NCI-H510A treated with DMSO at 0.1 percent for 48 hours (cell line): ENCODE results near the gene CACNA1C.
"Not testable (repeated sequence)": the region's sequence is repeated elsewhere in the genome, so short reads cannot be mapped to it uniquely, and the experiment has no call there.

Source experiments
- DNase-seq: peaks from one replicate; lab custom pipeline; 2025; lab: John Stamatoyannopoulos, UW

CACNA1C gene

DNA sequence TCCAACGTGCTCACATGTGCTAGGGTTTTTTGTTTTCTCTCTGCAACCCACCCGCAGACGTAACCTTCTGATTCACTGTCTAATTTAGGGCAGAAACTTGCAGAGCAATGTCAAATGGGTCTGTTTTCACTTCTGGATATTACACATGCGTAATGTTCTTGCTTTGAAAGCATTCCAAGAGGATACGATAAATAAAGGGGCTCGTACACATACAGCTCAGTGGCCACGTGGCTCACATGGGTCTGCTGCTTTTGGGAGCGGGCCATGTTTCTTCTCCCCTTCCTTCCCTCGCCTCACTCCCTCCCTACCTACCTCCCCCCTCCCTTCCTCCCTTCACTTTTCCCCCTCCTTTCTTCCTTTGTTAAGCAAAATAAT, 23.4 kb downstream of the CACNA1C start:
- no peak for DNase-seq

DNA sequence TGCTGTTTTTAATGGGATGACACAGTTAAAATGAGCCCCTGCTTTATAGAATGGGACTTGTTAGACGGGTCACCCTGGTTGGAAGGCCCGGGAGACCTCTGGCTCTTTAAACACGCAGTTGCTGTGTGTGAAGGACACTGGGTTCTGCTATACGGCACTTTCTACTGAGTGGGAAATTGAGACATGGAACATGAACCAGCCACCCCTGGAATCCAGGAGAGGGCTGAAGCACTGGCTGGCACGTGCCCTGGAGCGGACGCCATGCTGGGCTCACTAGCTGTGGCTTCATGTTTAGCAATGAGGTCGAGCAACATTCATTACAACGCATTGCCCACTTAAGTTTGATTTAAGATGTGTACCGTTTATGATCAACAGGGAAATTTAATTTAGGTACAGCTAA, 23.9 kb downstream of the CACNA1C start:
- DNase-seq = no peak

DNA sequence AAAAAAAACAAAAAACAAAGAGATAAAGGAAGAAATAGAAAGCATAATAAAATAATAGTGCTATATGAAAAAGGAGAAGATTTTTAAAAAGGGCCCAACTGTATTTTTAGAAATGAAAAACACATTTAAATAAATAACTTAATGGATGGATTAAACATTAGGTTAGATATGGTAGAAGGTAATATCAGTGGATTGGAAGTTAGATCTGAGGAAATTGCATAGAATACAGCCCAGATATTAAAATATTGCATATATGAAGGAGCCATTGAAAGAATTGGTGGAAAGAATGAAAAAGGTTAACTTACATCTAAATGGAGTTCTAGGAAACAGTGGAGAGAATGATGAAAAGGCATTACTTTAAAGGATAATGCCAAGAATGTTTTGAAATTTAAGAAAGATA, 27.8 kb downstream of the CACNA1C start:
- DNase-seq = no peak

DNA sequence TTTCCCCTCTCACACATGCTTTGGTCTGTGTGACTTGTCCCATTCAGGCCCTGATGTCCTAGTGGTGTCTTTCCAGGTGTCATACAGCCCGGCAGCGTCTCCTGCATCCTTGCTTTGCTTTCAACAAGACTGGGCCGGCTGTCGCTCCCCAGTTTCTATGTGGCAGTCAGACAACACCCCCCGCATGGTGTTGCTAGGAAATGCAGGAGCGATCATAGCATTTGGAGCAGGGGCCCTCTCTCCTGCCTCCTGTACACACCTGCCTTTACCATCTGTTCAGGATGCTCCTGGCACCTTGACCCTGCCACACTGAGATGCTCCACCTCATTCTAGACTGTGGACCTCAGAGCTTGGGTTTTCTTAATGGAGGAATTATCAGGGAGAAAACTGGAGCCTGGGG, 29.5 kb downstream of the CACNA1C start:
- no peak for DNase-seq

DNA sequence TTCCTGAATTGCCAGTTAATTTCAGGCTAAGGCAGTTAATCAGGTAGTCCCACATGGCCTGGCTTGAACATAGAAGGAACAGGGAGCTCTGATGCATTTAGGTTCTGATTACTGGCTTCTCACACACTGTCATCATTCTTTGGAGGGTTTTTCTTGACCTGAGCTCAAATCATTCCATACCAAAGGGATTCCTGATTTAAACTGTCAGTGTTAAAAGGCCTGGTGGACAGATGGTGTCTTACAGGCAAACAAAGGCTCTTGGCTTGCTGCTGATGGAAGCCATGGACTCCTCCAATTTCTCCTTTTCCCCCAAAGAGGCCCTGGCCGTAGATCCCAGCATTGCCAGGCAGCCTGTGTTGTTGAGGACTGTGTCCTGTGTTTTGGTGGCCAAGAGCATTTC, 30.2 kb downstream of the CACNA1C start:
- no peak for DNase-seq

DNA sequence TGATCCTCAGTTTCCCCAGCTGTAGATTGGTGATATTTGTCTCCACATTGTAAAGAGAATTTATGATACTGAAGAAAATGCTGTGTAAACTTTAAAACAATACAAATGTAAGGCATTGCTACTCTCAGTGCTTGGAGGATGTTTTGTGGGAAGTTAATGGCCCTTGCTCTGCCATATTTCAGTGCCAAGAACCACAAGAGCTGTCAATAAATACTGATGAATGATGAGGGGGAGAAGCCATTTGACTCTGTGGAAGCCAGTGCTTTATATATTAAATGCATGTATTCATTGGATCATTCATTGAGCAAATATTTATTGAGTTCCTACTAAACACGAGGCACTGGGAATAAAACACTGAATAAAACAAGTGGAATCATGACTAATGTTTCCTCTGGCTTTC, 30.8 kb downstream of the CACNA1C start:
- peak; percentile 16 for DNase-seq

DNA sequence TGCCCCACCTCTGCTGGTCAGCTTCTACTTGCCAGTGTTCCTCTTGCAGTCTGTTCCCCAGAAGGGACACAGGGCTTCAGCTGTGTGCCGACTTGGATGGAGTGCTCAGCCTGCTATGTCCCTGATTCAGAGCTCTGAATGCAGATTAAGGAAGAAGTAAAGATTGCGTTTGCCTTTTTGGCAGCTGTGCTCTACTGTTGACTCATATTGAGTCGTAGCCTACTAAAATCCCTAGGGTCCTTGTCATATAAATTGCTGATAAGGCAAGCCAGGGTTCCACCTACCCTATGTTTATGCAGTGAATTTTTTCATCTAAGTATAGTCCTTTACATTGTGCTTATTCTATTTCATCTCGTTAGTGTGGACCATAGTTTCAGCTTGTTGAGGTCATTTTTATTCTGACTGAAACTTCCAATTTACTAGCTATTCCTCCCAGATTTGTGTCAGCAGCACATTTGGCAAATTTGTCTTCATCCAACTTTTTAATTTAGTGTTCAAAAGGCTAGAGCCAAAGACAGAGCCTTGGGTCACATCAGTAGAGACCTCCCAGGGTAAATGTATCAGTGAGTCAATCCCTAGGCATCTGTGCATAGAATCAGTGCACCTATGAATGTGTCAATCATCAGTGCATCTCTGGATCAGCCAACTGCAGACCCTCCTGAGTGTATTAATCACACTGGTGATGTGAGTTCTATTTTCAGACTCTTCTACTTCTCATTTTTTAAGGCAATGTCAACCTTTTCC, 31.9 kb downstream of the CACNA1C start:
- no peak for DNase-seq

DNA sequence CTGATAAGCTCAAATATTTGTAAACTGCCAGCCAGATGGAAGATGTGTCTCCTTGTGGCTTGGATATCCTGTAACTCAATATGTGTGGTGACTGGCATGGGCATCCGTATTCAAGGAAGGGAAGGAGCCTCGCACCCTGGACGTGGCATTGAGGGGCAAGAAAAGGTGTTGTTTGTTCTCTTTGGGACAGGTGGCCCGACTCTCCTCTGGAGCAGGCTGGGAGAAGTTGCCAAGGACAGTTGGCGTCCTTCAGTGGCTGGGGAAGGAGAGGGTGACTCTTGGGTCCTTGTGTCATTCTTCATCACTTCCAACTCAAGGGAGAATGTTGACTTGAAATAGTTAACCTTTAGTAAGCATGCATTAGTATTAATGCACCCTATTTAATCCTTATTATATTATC, 39.6 kb downstream of the CACNA1C start:
- no peak for DNase-seq

DNA sequence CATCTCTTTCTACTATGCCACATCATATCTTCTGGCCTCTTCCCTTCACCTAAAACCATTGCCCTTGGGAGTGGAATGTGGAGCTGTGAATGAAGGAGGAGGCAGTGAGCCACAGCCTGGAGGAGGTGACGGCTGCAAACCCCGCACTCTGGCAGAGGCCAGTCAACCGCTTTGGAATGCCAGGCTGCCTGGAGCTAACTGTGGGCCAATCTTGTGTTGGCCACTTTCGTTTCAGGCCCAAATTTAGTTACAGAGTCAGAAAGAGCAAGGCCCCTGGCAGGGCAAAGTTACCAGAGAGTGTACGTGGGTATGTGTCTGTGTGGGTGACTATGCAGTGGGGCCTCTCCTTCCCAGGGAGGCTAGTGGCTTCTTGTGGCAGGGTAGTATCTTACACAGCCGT, 40.1 kb downstream of the CACNA1C start:
- no peak for DNase-seq

DNA sequence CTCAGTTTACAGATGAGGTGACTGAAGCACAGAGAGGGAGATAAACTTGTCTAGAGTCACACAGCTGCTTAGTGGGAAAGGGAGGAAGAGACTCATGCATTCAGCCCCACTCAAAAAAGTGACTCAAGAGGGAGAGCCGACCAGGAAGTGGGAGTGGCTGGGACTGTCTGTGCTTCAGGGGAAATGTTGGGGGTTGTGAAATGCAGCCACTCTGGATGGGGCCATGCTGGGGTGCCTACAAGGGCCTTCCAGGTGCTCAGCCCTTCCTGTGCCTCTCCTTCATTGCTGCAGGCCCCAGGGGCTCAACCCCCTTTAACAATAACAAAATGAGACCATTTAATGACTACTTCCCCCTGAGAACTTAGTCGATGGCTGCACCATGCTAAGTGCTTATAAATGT, 41.8 kb downstream of the CACNA1C start:
- no peak for DNase-seq

DNA sequence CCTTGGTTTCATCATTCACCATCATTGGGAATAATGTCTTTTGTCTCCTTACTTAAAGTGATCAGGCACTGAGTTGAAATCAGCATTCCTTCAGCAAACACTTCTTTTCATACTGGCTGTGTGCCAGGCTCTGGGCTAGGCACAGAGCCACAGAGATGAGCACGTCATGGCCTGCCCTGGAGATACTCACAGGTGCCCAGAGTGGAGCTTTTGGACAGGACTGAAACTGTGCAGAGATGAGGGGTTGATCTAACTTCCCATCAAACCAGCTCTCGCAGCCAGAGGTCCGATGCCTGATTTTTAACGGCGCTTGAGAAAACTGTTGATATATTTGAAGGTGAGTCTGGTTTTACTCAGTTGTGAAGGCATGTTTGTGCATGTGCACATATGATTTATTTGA, 43.1 kb downstream of the CACNA1C start:
- DNase-seq = no peak

DNA sequence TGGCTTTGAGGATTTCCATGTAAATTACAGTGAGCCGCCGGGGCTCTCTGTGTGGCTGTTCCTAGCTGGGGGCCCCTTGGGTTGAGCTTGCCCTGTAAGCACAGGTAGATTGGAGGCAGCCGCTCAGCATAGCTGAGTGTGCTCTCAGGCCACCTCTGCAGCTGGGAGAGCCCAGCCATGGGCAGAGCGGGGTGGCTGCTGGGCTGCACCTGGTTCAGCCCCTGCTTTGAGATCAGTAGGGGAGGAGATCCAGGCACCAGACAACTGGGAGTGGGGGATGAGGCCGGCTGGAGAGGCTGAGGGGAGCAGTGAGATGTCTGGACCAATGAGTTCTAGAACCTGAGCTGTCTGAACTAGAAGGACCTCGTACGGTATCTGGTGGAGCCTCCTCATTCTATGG, 44.8 kb downstream of the CACNA1C start:
- DNase-seq = no peak

DNA sequence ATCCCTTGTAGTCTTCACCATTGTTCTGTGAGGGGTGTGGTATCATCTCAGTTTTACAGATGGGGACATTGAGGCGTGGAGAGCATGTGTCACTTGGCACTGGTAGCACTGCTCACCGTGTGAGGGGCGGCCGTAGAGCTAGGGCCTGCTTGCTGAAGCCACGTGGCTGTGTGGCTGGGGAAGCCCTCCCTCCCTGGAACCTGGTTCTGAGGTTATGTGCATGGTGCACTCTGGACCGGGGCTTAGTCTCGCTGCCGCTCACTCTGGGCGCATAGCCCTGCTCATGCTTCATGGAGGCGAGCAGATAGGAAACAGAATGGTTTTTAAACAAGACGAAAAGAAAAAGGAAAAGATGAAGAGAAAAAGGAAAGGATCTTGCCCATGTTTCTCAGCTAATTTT, 46.1 kb downstream of the CACNA1C start:
- DNase-seq = no peak

DNA sequence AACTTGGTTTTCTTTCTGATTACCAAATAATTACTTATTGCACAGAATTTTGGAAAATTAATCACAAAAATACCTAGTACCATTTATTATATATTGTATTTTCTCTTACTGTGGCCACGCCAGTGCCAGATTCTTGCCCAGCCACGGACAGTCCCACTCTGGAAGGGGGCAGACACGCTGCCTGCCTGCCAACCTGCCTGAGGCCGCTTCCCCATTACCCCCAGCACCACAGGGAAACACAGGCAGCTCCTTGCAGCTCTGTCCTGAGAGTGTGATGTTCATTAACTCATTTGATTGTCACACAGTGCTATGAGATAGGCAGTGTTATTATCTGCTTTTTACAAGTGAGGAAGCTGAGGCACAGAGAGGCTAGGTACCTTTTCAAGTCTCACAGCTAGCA, 46.8 kb downstream of the CACNA1C start:
- no peak for DNase-seq

DNA sequence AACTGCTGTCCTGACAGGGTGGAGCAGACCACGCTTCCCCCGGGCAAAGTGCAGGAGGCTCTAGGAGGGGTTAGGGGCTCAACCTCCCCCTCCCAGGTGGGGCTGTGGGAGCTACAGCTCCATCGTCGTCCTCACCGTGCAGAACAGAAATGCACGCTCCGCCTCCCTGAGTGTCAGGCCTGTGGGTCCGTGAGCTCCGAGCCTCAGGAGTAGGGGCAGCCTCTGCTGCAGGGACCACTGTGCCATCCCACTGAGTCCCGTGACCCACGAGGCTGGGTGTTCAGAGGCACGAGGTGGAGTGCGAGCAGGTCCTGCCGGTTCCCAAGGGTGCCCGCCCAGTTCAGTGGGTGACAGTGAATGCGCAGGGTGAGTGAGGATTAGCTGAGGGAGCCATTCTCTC, 48.6 kb downstream of the CACNA1C start:
- DNase-seq = no peak

DNA sequence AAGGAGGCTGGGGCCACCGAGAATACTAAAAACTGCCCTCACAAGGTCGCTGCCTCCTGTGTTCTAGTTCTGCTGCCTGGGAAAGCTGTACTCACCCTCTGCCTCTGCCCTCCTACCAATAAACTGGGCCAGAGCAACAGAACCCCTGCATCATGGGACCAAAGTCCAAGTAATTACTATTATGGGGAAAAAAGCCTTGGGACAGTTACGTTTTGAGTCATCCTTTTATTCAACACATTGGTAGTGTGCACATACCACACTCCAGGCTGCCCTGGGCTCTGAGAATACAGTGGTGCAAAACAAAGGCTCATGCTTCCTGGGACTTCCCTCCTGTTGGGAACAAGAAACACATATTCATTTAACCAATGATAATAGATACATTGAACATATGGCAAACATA, 49.0 kb downstream of the CACNA1C start:
- DNase-seq = no peak

DNA sequence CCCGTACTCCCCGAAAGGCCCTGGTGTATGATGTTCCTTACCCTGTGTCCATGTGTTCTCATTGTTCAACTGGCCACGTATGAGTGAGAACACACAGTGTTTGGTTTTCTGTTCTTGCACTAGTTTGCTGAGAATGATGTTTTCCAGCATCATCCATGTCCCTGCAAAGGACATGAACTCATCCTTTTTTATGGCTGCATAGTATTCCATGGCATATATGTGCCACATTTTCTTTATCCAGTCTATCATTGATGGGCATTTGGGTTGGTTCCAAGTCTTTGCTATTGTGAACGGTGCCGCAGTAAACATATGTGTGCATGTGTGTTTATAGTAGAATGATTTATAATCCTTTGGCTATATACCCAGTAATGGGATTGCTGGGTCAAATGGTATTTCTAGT, 49.9 kb downstream of the CACNA1C start:
- DNase-seq = not testable (repeated sequence)

DNA sequence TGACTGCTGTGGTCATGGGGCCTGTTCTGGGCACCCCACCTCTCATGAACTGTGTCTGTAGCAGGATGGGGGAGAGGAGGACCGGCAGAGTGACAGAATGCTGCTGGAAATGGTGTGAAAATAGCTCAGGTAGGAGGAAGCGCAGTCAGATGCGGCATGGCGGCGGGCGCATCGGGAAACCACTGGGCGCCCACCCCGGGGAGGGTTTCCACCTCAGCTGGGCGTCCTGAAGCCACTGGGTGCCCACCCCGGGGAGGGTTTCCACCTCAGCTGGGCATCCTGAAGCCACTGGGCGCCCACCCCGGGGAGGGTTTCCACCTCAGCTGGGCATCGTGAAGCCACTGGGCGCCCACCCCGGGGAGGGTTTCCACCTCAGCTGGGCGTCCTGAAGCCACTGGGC, 52.6 kb downstream of the CACNA1C start:
- not testable (repeated sequence) for DNase-seq

DNA sequence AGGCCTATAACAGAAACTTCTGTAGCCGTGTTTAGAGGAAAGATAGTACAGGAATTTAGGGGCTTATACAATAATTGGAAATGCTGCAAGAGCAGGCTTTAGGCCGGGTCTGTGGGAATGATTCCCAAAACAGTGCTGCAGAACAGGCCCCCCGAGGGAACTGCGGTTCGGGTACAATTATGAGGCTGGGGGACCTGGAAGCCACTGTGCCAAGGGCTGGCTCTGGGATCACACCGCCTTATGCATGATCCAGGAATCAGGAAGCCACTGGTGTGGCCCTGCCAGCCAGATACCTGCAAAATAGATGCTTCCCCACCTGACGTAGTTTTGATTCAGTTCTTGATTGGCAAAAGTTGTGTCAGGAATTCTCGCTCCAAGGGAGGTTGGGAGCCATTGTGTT, 55.4 kb downstream of the CACNA1C start:
- no peak for DNase-seq

DNA sequence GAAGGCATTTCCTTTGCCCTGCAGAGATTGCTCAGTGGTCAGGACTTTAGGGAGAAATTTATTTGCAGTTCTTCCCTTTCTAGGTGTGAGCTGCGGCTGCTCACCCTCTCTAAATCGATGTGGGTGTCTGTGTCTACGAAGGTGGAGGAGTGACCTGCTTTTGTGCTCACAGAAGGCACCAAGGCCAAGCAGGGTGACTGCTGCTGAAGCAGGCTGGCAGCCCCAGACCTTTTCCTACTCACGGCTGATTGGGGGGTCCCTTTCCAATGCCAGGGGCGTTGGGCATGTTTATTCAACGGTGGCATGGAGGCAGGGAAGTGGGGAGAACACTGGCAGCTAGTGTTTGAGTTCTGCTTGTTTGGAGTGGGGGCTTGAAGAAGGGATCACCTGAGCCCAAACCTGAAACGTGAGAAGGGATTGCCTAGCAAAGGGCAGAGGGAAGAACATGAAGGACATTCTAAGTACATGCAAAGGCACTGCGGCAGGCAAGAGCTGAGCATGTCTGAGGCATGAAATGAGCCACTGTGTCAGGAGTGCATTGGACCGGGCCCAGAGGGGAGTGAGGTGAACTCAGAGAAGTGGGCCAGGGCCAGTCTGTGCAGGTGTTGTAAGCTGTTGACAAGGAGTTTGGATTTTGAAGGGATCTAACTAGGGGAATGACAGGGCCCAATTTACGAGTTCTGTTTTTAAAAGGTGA, 56.3 kb downstream of the CACNA1C start:
- DNase-seq = no peak

DNA sequence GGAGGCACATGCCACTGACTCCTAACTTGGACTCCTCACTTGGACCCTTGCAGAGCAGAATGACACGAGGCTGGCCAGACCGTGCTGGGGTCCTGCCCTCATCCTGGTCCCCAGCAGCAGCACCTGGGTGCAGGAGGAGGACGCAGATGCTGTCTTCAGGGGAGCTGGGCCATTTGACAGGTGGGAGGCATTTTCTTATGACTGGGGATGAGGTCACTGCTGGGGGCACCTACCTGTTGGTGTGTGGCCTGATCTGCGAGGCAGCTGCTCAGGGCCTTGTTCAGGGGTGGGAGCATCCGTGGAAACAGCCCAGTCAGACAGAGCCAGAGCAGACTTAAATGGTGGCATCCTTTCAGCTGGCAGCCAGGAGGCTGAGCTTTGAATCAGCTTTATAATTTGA, 57.3 kb downstream of the CACNA1C start:
- no peak for DNase-seq

DNA sequence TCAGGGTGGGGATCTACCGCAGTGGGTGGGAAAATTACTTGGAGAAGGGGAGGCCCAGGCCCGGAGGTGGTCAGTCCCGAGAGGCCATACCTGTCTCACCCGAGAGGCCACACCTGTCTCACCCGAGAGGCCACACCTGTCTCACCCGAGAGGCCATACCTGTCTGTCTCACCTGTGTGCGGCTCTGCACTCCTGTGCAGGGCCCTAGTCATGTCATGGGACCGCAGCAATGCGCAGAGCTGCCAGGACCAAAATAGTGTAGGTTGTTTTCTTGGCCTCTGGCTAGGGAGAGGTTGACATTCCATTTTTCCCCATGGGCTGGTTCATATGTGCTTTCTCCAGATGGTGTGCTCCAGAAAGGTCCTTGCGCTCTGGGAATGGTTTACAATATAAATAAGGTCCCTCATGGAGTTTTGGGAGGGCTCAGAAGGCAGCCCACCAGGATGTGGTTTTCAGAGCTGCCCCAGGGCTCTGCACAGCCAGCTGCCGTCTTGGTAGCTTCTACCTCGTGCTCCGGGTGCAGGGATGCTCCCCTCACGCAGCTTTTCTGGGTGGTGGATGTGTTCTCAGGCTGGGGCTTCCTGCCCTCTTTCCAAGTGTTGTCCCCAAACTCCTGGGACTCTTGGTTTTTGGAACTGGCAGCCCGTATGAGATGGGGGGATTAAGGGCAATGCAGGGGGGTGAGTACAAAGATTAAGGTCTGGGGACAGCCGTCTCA, 58.2 kb downstream of the CACNA1C start:
- no peak for DNase-seq

DNA sequence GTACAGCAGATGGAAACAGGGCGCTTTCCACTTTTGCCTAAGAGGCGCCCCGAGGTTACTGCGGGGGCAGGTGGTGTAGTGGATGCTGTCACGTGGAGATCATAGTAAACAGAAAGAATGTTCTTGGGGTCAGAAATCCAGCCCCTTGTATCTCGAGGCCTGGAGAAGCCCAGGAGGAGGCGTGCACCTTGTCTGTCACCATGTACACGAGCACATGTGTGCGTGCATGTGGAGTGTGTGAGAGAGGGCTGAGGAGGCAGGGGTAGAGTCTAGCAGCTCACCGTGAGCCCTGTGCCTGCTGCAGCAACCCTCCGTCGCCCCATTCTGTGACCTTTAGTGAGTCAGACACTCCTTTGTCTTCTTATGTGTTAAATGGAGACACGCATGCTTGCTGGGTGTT, 59.0 kb downstream of the CACNA1C start:
- DNase-seq = no peak
